ENCODE measurements around the gene TCFL5.

TCFL5 gene

DNA sequence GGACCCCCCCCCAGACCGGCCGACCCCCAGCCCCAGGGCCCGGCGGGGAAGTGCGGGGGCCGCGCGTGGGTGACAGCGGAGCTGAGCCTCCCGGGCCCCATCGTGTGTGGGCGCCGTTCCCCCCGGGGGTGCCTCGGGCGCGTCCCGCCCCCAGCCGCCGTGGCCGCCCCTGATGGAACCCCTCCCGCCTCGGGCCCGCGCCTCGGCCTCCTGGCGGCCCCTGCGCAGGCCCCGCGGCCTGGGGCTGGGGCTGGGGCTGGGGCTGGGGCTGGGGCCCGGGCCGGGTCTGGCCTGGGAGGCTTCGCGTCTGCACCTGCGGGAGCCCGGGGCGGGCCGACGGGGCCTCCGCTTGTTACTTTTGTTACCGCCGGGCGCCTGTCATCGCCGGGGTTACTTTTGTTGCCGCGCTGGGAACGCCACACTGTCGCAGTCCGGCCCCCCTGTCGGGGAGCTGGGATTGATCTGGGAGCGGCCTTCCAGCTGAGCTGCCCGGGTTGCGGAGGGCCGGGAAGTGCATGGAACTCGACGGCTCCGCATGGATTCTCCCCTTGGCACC lies 56.4 kb downstream of the TCFL5 start:
- no peak for TF ChIP-seq SIN3A (IDR thresholded peaks at IDR 0.05; ENCODE audit: borderline replicate concordance, insufficient read depth, low read length)
- TF ChIP-seq REST (IDR thresholded peaks at IDR 0.05; ENCODE audit: insufficient read depth in 1 of 2, low read depth in 2 of 2, low read length in 2 of 2): no peak
- no peak for TF ChIP-seq POLR2AphosphoS5 (IDR thresholded peaks at IDR 0.05; ENCODE audit: low read depth, low read length)
- no peak for TF ChIP-seq FOXP2 (optimal IDR thresholded peaks at IDR 0.05; ENCODE audit: borderline replicate concordance, extremely low read depth, extremely low read length, insufficient read depth)
- TF ChIP-seq TAF1 (IDR thresholded peaks at IDR 0.05; ENCODE audit: borderline replicate concordance, insufficient read depth, low read length): no peak

GRCh38 chr20:62804627-62805154 lies 56.9 kb downstream of the TCFL5 start, which contains the start of gene OGFR:
OGFR (plus strand) TSS chr20:62804835; CDS start chr20:62804860, 25 bp downstream.
- TF ChIP-seq POLR2AphosphoS5 (IDR thresholded peaks at IDR 0.05; ENCODE audit: low read depth, low read length): peak; percentile 75; the same call in 1 of the 2 replicates
- TF ChIP-seq SIN3A (IDR thresholded peaks at IDR 0.05; ENCODE audit: borderline replicate concordance, insufficient read depth, low read length): peak; percentile 69; the same call in 1 of the 2 replicates
- 0 out of 2 replicates have a peak, but pooled peaks have one; percentile 48 for TF ChIP-seq TAF1 (IDR thresholded peaks at IDR 0.05; ENCODE audit: borderline replicate concordance, insufficient read depth, low read length)
- no peak for TF ChIP-seq REST (IDR thresholded peaks at IDR 0.05; ENCODE audit: insufficient read depth in 1 of 2, low read depth in 2 of 2, low read length in 2 of 2)
- TF ChIP-seq FOXP2 (optimal IDR thresholded peaks at IDR 0.05; ENCODE audit: borderline replicate concordance, extremely low read depth, extremely low read length, insufficient read depth): peak; percentile 38

DNA sequence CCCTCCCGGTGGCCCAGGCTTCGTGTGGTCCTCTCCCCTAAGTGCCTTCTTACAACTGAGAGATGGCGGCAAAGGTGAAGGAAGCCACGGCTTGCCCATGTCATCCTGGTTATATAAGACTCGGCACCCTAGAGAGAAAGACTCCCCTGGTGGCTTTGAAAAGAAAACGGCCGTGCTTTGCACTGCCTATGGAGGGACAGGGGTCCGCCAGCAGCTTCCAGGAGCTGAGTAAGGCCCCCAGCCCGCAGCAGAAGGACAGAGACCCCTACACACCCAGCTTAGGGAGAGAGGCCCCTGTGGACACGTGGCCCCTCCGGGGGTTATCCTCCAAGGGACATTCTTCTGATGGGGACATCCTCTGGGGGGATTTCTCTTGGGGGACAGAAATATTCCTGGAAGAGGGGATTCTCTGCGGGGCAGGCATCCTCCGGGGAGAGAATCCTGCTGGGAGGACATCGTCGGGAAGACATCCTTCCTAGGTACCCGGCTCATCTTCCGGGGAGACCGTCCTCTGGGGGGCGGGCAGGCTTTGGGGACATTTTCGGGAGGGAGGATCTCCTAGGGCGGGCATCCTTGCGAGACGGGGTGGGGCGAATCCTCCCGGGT lies 57.5 kb downstream of the TCFL5 start:
- TF ChIP-seq POLR2AphosphoS5 (IDR thresholded peaks at IDR 0.05; ENCODE audit: low read depth, low read length): no peak
- TF ChIP-seq SIN3A (IDR thresholded peaks at IDR 0.05; ENCODE audit: borderline replicate concordance, insufficient read depth, low read length): no peak
- no peak for TF ChIP-seq FOXP2 (optimal IDR thresholded peaks at IDR 0.05; ENCODE audit: borderline replicate concordance, extremely low read depth, extremely low read length, insufficient read depth)
- no peak for TF ChIP-seq REST (IDR thresholded peaks at IDR 0.05; ENCODE audit: insufficient read depth in 1 of 2, low read depth in 2 of 2, low read length in 2 of 2)
- TF ChIP-seq TAF1 (IDR thresholded peaks at IDR 0.05; ENCODE audit: borderline replicate concordance, insufficient read depth, low read length): no peak

DNA sequence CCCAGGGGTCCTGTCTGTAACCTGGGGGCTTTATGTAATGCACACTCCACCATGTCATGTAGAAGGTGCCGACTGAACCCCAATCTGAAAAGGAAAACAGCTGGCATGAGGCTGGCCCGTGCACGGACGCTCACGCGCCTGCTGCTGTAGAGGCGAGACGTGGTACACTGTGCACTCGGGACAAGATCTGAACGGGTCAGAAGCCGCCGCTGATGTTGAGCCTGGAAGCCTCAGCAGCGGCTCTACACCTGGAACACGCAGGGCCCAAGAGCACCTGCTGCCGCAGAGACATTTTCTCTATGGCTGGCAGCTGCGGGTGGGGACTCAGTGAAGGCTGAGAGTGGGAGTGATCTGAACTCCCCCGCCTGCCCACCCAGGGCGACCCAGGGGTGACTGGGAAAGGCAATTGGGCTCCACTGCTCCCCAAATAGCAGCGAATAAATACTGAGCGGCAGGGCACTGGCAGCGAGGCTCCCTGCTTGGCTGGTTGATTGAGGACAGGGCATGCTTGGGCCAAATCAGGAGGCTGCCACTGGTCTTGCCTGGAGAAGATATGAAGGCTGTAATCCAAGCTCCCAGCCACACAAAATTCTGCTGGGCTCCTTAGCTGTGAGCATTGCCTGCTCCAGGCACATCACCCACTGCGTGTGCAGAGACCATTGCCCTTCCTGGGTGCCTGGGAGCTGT lies 59.5 kb downstream of the TCFL5 start:
- TF ChIP-seq POLR2AphosphoS5 (IDR thresholded peaks at IDR 0.05; ENCODE audit: low read depth, low read length): no peak
- no peak for TF ChIP-seq SIN3A (IDR thresholded peaks at IDR 0.05; ENCODE audit: borderline replicate concordance, insufficient read depth, low read length)
- TF ChIP-seq FOXP2 (optimal IDR thresholded peaks at IDR 0.05; ENCODE audit: borderline replicate concordance, extremely low read depth, extremely low read length, insufficient read depth): no peak

GRCh38 chr20:62801284-62802010 lies 60.2 kb downstream of the TCFL5 start:
- TF ChIP-seq SIN3A (IDR thresholded peaks at IDR 0.05; ENCODE audit: borderline replicate concordance, insufficient read depth, low read length): no peak
- no peak for TF ChIP-seq POLR2AphosphoS5 (IDR thresholded peaks at IDR 0.05; ENCODE audit: low read depth, low read length)
- no peak for TF ChIP-seq REST (IDR thresholded peaks at IDR 0.05; ENCODE audit: insufficient read depth in 1 of 2, low read depth in 2 of 2, low read length in 2 of 2)
- no peak for TF ChIP-seq FOXP2 (optimal IDR thresholded peaks at IDR 0.05; ENCODE audit: borderline replicate concordance, extremely low read depth, extremely low read length, insufficient read depth)
- no peak for TF ChIP-seq TAF1 (IDR thresholded peaks at IDR 0.05; ENCODE audit: borderline replicate concordance, insufficient read depth, low read length)

Measured in PFSK-1 (cell line).